Activated gamma-delta T cell (primary cell): ENCODE results near the gene FEM1B.

Experiments used
- DNase-seq: peaks from one replicate; lab custom pipeline; 2025; lab: John Stamatoyannopoulos, UW

Gene FEM1B

GRCh38 chr15:68259883-68260282 lies 17.7 kb upstream of the FEM1B start:
- DNase-seq: no peak

DNA sequence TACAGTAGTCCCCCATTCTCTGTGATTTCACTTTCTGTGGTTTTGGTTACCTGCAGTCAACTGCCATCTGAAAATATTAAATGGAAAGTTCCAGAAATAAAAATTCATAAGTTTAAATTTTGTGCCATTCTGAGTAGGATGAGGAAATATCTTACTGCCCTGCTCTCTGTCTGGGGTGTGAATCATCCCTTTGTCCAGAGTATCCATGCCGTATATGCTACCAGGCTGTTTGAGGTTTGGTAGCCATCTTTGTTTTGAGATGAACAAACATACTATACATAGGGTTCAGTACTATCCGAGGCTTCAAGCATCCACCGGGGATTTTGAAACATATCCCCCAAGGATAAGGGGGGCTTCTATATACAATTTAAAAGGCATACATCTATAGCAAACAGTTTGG lies 16.3 kb upstream of the FEM1B start:
- DNase-seq: no peak

DNA sequence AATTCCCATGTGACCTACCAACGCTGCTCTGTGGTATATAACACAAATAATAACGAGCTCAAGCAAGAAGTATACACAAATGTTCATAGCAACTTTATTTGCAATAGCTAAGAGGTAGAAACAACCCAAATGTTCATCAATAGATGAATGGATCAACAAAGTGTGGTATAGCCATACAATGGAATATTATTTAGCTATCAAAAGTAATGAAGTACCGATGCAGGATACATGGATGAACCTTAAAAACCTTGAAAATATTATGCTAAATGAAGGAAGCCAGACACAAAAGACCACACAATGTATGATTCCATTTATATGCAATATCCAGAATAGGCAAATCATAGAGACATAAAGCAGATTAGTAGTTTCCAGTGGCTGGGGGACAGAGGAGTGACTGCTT lies 15.6 kb upstream of the FEM1B start:
- no peak for DNase-seq

GRCh38 chr15:68262514-68263356 lies 14.8 kb upstream of the FEM1B start:
- DNase-seq: no peak

- no peak for DNase-seq
Measured at GRCh38 chr15:68264282-68264681, 13.3 kb upstream of the FEM1B start.

DNA sequence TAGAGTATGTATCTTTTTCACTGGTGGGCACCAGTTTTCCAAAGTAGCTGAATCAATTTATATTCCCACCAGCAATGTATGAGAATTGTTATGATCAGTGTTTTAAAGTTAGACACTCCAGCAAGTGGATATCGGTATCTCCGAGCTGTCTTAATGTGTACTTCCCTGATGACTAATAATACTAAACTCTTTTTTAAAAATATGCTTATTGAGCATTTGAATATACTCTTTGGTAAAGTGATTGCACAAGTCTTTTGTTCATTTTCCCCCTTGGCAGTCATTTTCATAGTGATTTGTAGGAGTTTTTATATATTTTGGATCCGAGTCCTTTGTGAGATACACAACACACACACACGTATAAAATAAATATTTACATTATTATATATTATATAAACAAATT lies 12.5 kb upstream of the FEM1B start:
- no peak for DNase-seq

DNA sequence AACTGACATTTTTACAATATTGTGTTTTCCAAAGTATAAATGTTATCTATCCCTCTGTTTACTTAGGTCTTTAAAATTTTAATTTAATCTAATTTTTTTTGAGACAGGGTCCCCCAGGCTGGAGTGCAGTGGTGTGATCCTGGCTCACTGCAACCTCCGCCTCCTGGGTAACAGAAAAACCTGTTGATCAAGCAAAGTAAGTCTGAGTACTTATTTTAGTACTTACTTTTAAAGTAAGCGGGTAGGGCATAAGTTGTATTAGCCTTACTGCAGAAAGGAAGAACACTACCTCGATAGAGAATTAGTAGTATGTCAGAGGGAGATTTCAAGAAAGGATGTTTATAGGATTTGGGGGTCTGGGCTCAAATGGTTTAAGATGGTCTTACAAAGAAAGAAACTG lies 11.9 kb upstream of the FEM1B start:
- DNase-seq: no peak

GRCh38 chr15:68268405-68268804 lies 9.1 kb upstream of the FEM1B start:
- DNase-seq: no peak

GRCh38 chr15:68271854-68272471 lies 5.6 kb upstream of the FEM1B start:
- DNase-seq: no peak

- DNase-seq: no peak
Measured at GRCh38 chr15:68272721-68273271, 4.7 kb upstream of the FEM1B start.

GRCh38 chr15:68274201-68274848 lies 3.2 kb upstream of the FEM1B start:
- DNase-seq: no peak

DNA sequence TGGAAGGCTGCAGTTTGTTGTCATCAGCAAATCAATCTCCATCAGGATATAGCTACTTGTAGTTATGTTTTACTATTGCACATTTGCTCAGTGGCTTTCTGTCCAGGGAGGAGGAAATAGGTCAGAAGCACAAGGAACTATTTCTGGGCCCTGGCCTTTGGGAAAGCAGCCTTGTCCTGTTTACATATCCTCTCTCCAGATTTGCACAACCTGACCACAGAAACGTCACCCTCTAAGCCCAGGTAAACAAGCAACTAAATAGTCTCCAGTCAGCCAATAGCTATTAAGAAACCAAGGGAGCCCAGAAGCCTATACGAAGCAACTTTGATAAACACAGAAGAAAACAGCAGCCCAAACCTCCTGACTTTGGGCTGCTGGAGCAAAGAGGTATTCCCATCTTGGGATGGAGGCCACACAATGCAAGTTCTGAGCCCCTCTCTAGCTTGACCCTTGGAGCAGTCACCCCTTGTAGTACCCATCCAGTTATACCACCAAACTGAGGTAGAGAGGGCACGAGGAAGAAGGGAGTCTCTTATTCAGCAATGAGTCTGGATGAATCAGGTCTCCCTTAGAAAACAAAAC lies 2.3 kb upstream of the FEM1B start:
- DNase-seq: no peak

- no peak for DNase-seq
Measured at GRCh38 chr15:68276668-68277067, 877 bp upstream of the FEM1B start.

- DNase-seq: no peak
Measured at GRCh38 chr15:68277131-68277602, 378 bp upstream of the FEM1B start.

DNA sequence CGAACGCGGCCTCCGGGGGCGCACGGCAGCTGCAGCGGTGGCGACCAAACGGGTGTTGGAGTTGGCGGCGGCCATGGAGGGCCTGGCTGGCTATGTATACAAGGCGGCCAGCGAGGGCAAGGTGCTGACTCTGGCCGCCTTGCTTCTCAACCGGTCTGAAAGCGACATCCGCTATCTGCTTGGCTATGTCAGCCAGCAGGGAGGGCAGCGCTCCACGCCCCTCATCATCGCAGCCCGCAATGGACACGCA lies 725 bp downstream of the FEM1B start:
- no peak for DNase-seq

GRCh38 chr15:68278595-68279405 lies 1.3 kb downstream of the FEM1B start:
- DNase-seq: no peak

- no peak for DNase-seq
Measured at GRCh38 chr15:68279779-68280753, 2.5 kb downstream of the FEM1B start.

DNA sequence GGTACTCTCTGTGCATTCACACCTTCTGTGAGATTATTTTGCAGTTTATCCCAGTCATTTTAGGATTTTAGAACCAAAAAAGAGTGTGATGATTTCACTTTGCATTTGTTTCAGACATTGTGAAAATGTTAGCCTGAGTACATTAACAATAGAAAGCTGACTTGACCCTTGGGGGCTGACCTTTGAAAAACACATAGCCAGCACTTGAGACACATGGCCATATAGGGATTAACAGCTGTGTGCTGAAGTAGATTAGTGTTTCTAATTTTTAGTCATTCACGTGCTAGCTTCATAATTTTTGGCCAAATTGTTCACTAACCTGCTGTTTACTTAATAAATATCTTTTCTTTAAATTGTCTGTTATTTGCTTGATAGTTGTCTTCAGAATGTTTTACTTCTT lies 3.5 kb downstream of the FEM1B start:
- no peak for DNase-seq

- no peak for DNase-seq
Measured at GRCh38 chr15:68283401-68283800, 5.9 kb downstream of the FEM1B start.

GRCh38 chr15:68284616-68285258 lies 7.2 kb downstream of the FEM1B start:
- no peak for DNase-seq
